PC-3 (cell line): ENCODE results near the gene NADSYN1. TPM values are rescaled to one million over a fixed set of nuclear protein-coding genes. Genes with fewer than 3 reads are reported as not detected.

Experiments used
- ATAC-seq: fragments of 200-7000 bp; cut with Tn5 transposase; 2 replicates; pipeline ENCODE4 v1.9.1; 2020; ENCODE audit warnings: mild to moderate bottlenecking, moderate library complexity
- BruUV-seq: library from RNA; stranded (reverse); fragments of 400-500 nt; replicated peaks from 2 replicates; lab custom pipeline; 2021; lab: Mats Ljungman, UMichigan
- CTCF ChIA-PET: fragments of 300-600 bp; sonication (Branson Sonifier 250); formaldehyde crosslinking; loops from one replicate; lab custom pipeline; 2022; ENCODE audit warnings: antibody characterized with exemption; lab: Charles Lee
- POLR2A ChIA-PET: fragments of 300-600 bp; sonication (Branson Sonifier 250); formaldehyde crosslinking; loops from one replicate; lab custom pipeline; 2022; ENCODE audit warnings: antibody characterized with exemption; ENCODE audit not compliant: unreplicated experiment; lab: Charles Lee
- DNase-seq: peaks from one replicate; pipeline ENCODE4 v3.0.0-alpha.2; 2015
- H2AFZ ChIP-seq: fragments of 300-600 bp; sonication (generic); 2 replicates; pipeline ENCODE4 v1.6.0; 2016; ENCODE audit warnings: antibody characterized with exemption, low read length
- H3F3A ChIP-seq: fragments of 300-600 bp; sonication (generic); one replicate; pipeline ENCODE4 v1.6.0; 2017; ENCODE audit warnings: antibody characterized with exemption, low read length, control low read depth, mild to moderate bottlenecking; ENCODE audit not compliant: unreplicated experiment
- H3K27ac ChIP-seq: fragments of 300-600 bp; sonication (generic); 2 replicates; pipeline ENCODE4 v1.5.1; 2016; ENCODE audit warnings: mild to moderate bottlenecking, low read length
- H3K27me3 ChIP-seq: fragments of 300-600 bp; sonication (generic); 2 replicates; pipeline ENCODE4 v1.6.1; 2016; ENCODE audit warnings: low read length, mixed read lengths
- H3K36me3 ChIP-seq: fragments of 300-600 bp; sonication (generic); 2 replicates; pipeline ENCODE4 v1.6.1; 2016; ENCODE audit warnings: low read depth, mixed run types, low read length, mixed read lengths
- H3K4me1 ChIP-seq: fragments of 300-600 bp; sonication (generic); 2 replicates; pipeline ENCODE4 v1.5.1; 2016; ENCODE audit warnings: low read length; ENCODE audit not compliant: insufficient read depth
- H3K4me2 ChIP-seq: fragments of 300-600 bp; sonication (generic); 2 replicates; pipeline ENCODE4 v1.6.0; 2016; ENCODE audit warnings: low read length
- H3K4me3 ChIP-seq: fragments of 300-600 bp; sonication (generic); 2 replicates; pipeline ENCODE4 v1.5.1; 2016; ENCODE audit warnings: mild to moderate bottlenecking, low read length, mixed read lengths
- H3K79me2 ChIP-seq: fragments of 300-600 bp; sonication (generic); 2 replicates; pipeline ENCODE4 v1.6.1; 2017; ENCODE audit warnings: low read length, mixed read lengths
- H3K9ac ChIP-seq: fragments of 300-600 bp; sonication (generic); 2 replicates; pipeline ENCODE4 v1.6.0; 2016; ENCODE audit warnings: mild to moderate bottlenecking, low read length
- H3K9me2 ChIP-seq: fragments of 300-600 bp; sonication (generic); replicated peaks from 2 replicates; pipeline ENCODE4 v1.6.1; 2016; ENCODE audit warnings: mixed run types, low read length, mixed read lengths
- H3K9me3 ChIP-seq: fragments of 300-600 bp; sonication (generic); 2 replicates; pipeline ENCODE4 v1.6.1; 2016; ENCODE audit warnings: low read length, mixed read lengths
- H4K20me1 ChIP-seq: fragments of 300-600 bp; sonication (generic); 2 replicates; pipeline ENCODE4 v1.6.1; 2016; ENCODE audit warnings: low read length, mixed read lengths
- EZH2 ChIP-seq: fragments of 300-600 bp; sonication (generic); IDR thresholded peaks from one replicate; pipeline ENCODE4 v1.6.1; 2017; ENCODE audit warnings: antibody characterized with exemption, mild to moderate bottlenecking, low read length; ENCODE audit not compliant: unreplicated experiment
- EZH2phosphoT487 ChIP-seq: fragments of 300-600 bp; sonication (generic); IDR thresholded peaks from 2 replicates; pipeline ENCODE4 v1.6.1; 2018; ENCODE audit warnings: mild to moderate bottlenecking, antibody characterized with exemption, low read length, borderline replicate concordance
- intact Hi-C: fragments of 100-400 bp; cut with micrococcal nuclease; formaldehyde crosslinking; loops from 2 replicates; pipeline ENCODE4 v1.9.0; 2023
- total RNA-seq: library from RNA; depleted of rRNA; stranded (reverse); fragments of >200 nt; gene quantifications from 2 replicates; pipeline ENCODE4 v1.2.3, GENCODE V29; 2014
- TF ChIP-seq, protein P1 (sequence below): fragments of 300-600 bp; sonication (generic); conservative IDR thresholded peaks from 2 replicates; pipeline ENCODE4 v1.5.1; 2017; ENCODE audit warnings: antibody characterized with exemption, low read depth, mild to moderate bottlenecking, low read length

Gene NADSYN1
- total RNA-seq, 1 experiment from 2014 or later, result 64.8 TPM

GRCh38 chr11:71544525-71545214 lies 91.7 kb downstream of the NADSYN1 start:
- ATAC-seq (no peak), DNase-seq (no peak)
- Histone ChIP-seq H3K4me3 (no peak overlapping the region), H3K36me3 (no peaks in the 10 kb centered on the region), H2AFZ (no peak overlapping the region), H3K27ac (no peak overlapping the region), H3K4me2 (no peak overlapping the region), H3F3A (no peaks in the 10 kb centered on the region), H3K9me2 (no peaks in the 10 kb centered on the region), H3K9ac (no peak overlapping the region), H3K79me2 (no peaks in the 10 kb centered on the region), H3K9me3 (no peaks in the 10 kb centered on the region), H3K27me3 (peaks cover 57% of the 10 kb centered on the region; the same call in 1 of the 2 replicates), H3K4me1 (no peaks in the 10 kb centered on the region), H4K20me1 (no peaks in the 10 kb centered on the region)
- TF ChIP-seq EZH2, result no peak
- no peak for TF ChIP-seq EZH2phosphoT487
- TF ChIP-seq, protein P1, sequence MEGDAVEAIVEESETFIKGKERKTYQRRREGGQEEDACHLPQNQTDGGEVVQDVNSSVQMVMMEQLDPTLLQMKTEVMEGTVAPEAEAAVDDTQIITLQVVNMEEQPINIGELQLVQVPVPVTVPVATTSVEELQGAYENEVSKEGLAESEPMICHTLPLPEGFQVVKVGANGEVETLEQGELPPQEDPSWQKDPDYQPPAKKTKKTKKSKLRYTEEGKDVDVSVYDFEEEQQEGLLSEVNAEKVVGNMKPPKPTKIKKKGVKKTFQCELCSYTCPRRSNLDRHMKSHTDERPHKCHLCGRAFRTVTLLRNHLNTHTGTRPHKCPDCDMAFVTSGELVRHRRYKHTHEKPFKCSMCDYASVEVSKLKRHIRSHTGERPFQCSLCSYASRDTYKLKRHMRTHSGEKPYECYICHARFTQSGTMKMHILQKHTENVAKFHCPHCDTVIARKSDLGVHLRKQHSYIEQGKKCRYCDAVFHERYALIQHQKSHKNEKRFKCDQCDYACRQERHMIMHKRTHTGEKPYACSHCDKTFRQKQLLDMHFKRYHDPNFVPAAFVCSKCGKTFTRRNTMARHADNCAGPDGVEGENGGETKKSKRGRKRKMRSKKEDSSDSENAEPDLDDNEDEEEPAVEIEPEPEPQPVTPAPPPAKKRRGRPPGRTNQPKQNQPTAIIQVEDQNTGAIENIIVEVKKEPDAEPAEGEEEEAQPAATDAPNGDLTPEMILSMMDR, result no peak
- no TSS peak for BruUV-seq
- ChIA-PET CTCF (interaction anchor here (0.8 kb wide), 1 partner anchor 484 kb away, joined by 4 read pairs; no protein-coding TSS in a partner anchor), POLR2A (no interaction called here)
- intact Hi-C loops, result no loop called here

- Histone ChIP-seq H3K4me1 (no peaks in the 10 kb centered on the region), H3K9me2 (no peaks in the 10 kb centered on the region), H3K4me3 (no peak overlapping the region), H3K27ac (no peak overlapping the region), H3F3A (no peaks in the 10 kb centered on the region), H4K20me1 (no peaks in the 10 kb centered on the region), H3K4me2 (no peak overlapping the region), H3K9me3 (no peaks in the 10 kb centered on the region), H3K27me3 (peaks cover 64% of the 10 kb centered on the region; the same call in 1 of the 2 replicates), H2AFZ (no peak overlapping the region), H3K9ac (no peak overlapping the region), H3K79me2 (no peaks in the 10 kb centered on the region), H3K36me3 (no peaks in the 10 kb centered on the region)
- TF ChIP-seq, protein P1, result no peak
- ChIA-PET POLR2A (no interaction called here), CTCF (no interaction called here)
- ATAC-seq, result no peak
- intact Hi-C loops, result no loop called here
- no TSS peak for BruUV-seq
- DNase-seq, result no peak
These were observed 92.5 kb downstream of the NADSYN1 start for GRCh38 chr11:71545405-71545966.

DNA sequence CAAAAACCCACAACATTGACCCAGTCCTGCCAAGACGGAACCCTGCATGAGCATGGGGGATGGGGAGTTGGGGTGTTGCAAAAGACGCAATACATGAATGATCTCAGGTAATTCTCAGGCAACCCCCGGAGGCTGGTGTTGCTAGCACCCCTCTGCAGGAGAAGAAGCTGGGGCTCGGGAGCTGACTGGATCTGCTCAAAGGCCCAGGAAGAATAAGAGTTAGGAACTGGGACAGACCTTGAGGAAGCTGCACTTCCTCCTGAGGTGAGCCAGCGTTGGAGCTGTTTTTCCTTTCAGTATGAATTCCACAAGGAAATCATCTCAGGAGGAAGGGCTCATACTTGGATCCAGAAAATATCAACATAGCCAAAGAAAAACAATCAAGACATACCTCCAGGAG lies 95.1 kb downstream of the NADSYN1 start, which contains the start of gene KRTAP5-9:
Gene KRTAP5-9 (plus strand): TSS at position 301 of the 400 bp plus-strand sequence. CDS start 238 bp downstream, outside the sequence.
- intact Hi-C loops, result no loop called here
- no peaks in the 10 kb centered on the region for H3K36me3 ChIP-seq
- no peak within 1 kb of the TSS for H3K27ac ChIP-seq
- H2AFZ ChIP-seq, result no peak within 1 kb of the TSS
- no peaks in the 10 kb centered on the region for H3K9me3 ChIP-seq
- H3K27me3 ChIP-seq, result peaks cover 56% of the 10 kb centered on the region; the same call in 1 of the 2 replicates
- BruUV-seq, result no TSS peak
- H3F3A ChIP-seq, result no peaks in the 10 kb centered on the region
- CTCF ChIA-PET, result no interaction called here
- TF ChIP-seq EZH2 (no peak), EZH2phosphoT487 (no peak)
- TF ChIP-seq, protein P1, result no peak
- DNase-seq, result no peak
- no peak for ATAC-seq
- no peaks in the 10 kb centered on the region for H3K4me1 ChIP-seq
- no peaks in the 10 kb centered on the region for H3K9me2 ChIP-seq
- POLR2A ChIA-PET, result no interaction called here
- H3K4me3 ChIP-seq, result no peak within 1 kb of the TSS
- no peak within 1 kb of the TSS for H3K4me2 ChIP-seq
- H4K20me1 ChIP-seq, result no peaks in the 10 kb centered on the region
- no peak within 1 kb of the TSS for H3K9ac ChIP-seq
- H3K79me2 ChIP-seq, result no peaks in the 10 kb centered on the region
